ENCODE data around the gene MCTP2.
"Not testable (repeated sequence)": the region's sequence is repeated elsewhere in the genome, so short reads cannot be mapped to it uniquely, and the experiment has no call there.

MCTP2 gene

GRCh38 chr15:94235041-94235440 lies 3.7 kb downstream of the MCTP2 start:
- no peak for DNase-seq (ENCODE audit: low read depth in 3 of 3)

- no peak for DNase-seq (ENCODE audit: low read depth in 3 of 3)
These were observed 4.3 kb downstream of the MCTP2 start for GRCh38 chr15:94235646-94236045.

- DNase-seq (ENCODE audit: low read depth in 3 of 3) = no peak
These were observed 5.2 kb downstream of the MCTP2 start for GRCh38 chr15:94236608-94237007.

GRCh38 chr15:94237903-94238302 lies 6.5 kb downstream of the MCTP2 start:
- DNase-seq (ENCODE audit: low read depth in 3 of 3) = no peak

GRCh38 chr15:94238539-94239118 lies 7.3 kb downstream of the MCTP2 start:
- DNase-seq (ENCODE audit: low read depth in 3 of 3) = no peak

- no peak for DNase-seq (ENCODE audit: low read depth in 3 of 3)
These were observed 8.1 kb downstream of the MCTP2 start for GRCh38 chr15:94239474-94239873.

GRCh38 chr15:94240480-94240879 lies 9.1 kb downstream of the MCTP2 start:
- no peak for DNase-seq (ENCODE audit: low read depth in 3 of 3)

GRCh38 chr15:94242257-94242656 lies 10.9 kb downstream of the MCTP2 start:
- no peak for DNase-seq (ENCODE audit: low read depth in 3 of 3)

GRCh38 chr15:94243003-94243402 lies 11.6 kb downstream of the MCTP2 start:
- DNase-seq (ENCODE audit: low read depth in 3 of 3) = not testable (repeated sequence)

GRCh38 chr15:94243418-94243817 lies 12.1 kb downstream of the MCTP2 start:
- no peak for DNase-seq (ENCODE audit: low read depth in 3 of 3)

GRCh38 chr15:94246016-94246415 lies 14.7 kb downstream of the MCTP2 start:
- no peak for DNase-seq (ENCODE audit: low read depth in 3 of 3)

- no peak for DNase-seq (ENCODE audit: low read depth in 3 of 3)
These were observed 16.7 kb downstream of the MCTP2 start for GRCh38 chr15:94247789-94248638.

GRCh38 chr15:94250801-94251200 lies 19.4 kb downstream of the MCTP2 start:
- DNase-seq (ENCODE audit: low read depth in 3 of 3) = no peak

- no peak for DNase-seq (ENCODE audit: low read depth in 3 of 3)
These were observed 20.9 kb downstream of the MCTP2 start for GRCh38 chr15:94252223-94252766.

GRCh38 chr15:94252906-94253491 lies 21.6 kb downstream of the MCTP2 start:
- DNase-seq (ENCODE audit: low read depth in 3 of 3) = no peak

- no peak for DNase-seq (ENCODE audit: low read depth in 3 of 3)
These were observed 22.4 kb downstream of the MCTP2 start for GRCh38 chr15:94253742-94254141.

- DNase-seq (ENCODE audit: low read depth in 3 of 3) = no peak
These were observed 24.2 kb downstream of the MCTP2 start for GRCh38 chr15:94255540-94255939.

GRCh38 chr15:94256511-94256910 lies 25.1 kb downstream of the MCTP2 start:
- DNase-seq (ENCODE audit: low read depth in 3 of 3) = no peak

GRCh38 chr15:94257776-94258175 lies 26.4 kb downstream of the MCTP2 start:
- not testable (repeated sequence) for DNase-seq (ENCODE audit: low read depth in 3 of 3)

- DNase-seq (ENCODE audit: low read depth in 3 of 3) = no peak
These were observed 26.9 kb downstream of the MCTP2 start for GRCh38 chr15:94258246-94258645.

GRCh38 chr15:94259121-94259751 lies 27.9 kb downstream of the MCTP2 start:
- no peak for DNase-seq (ENCODE audit: low read depth in 3 of 3)

GRCh38 chr15:94259863-94260262 lies 28.5 kb downstream of the MCTP2 start:
- DNase-seq (ENCODE audit: low read depth in 3 of 3) = no peak

Measured in stimulated activated CD4-positive, alpha-beta T cell treated with anti-CD3 and anti-CD28 coated beads, TNF-alpha, amount 100 ng/mL, for 48 hours (primary cell).